Thyroid gland (tissue), 4 donors: Measurements from ENCODE around the gene FHDC1.

Experiments
- POLR2A ChIP-seq, 2 donors: fragments of 450-650 bp; IDR thresholded peaks; one replicate each; pipeline ENCODE4 v1.6.1; 2017; ENCODE audit warnings: antibody characterized with exemption in 2 of 2, mild to moderate bottlenecking in 2 of 2, moderate library complexity in 1 of 2
- TF ChIP-seq, protein P1 (sequence below), 6 experiments: fragments of 200-600 bp in 3 of 6; fragments of 450-650 bp in 3 of 6; sonication (generic) in 3 of 6; IDR thresholded peaks; one replicate each; pipeline ENCODE4 v1.5.1; 2016 to 2019; ENCODE audit warnings: antibody characterized with exemption in 6 of 6, mild to moderate bottlenecking in 2 of 6, inconsistent platforms in 1 of 6, moderate library complexity in 1 of 6

DNA sequence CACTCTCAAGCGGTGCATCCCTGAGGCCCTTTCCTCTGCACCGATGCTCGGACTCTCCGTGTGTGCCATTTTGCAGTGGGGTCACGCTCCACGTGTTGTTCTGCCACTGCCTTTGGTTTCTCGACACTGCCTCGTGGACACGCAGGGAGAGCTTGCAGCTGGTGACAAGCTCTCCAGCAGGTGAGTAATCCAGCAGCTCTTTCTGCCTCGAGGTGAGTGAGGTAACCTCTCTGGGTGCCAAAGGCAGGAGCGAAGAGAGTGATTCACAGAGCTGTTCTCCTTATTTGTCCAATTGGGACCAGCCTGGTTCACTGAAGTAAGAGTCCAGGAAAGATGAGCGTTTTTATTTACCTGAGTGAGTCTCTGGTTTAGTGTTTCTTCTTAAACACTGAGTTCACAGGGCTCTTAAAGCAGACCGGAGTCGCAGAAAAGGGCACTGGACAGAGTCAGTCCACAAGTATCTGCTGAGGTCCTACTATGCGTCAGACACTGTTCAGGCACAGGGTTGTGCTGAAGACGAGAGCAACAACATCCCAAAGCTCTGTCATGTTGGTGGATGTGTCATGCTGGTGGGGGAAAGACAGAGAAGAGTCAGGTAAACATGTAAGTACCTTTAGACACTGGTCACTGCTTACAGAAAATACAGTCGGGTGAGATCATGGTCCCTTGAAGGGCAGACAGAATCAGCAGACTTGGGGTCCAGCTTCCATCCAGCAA, 61.8 kb downstream of the FHDC1 start:
- TF ChIP-seq POLR2A (IDR thresholded peaks at IDR 0.05), result no peak
- TF ChIP-seq, protein P1, sequence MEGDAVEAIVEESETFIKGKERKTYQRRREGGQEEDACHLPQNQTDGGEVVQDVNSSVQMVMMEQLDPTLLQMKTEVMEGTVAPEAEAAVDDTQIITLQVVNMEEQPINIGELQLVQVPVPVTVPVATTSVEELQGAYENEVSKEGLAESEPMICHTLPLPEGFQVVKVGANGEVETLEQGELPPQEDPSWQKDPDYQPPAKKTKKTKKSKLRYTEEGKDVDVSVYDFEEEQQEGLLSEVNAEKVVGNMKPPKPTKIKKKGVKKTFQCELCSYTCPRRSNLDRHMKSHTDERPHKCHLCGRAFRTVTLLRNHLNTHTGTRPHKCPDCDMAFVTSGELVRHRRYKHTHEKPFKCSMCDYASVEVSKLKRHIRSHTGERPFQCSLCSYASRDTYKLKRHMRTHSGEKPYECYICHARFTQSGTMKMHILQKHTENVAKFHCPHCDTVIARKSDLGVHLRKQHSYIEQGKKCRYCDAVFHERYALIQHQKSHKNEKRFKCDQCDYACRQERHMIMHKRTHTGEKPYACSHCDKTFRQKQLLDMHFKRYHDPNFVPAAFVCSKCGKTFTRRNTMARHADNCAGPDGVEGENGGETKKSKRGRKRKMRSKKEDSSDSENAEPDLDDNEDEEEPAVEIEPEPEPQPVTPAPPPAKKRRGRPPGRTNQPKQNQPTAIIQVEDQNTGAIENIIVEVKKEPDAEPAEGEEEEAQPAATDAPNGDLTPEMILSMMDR (IDR thresholded peaks at IDR 0.05), result no peak
